GM13976 (cell line): Measurements from ENCODE around the gene DAZAP1.

Experiments
- DNase-seq: peaks from one replicate; pipeline ENCODE4 v3.0.0; 2012; ENCODE audit warnings: low spot score
- in situ Hi-C: fragments of 300-500 bp; cut with MboI; formaldehyde crosslinking; loops from one replicate; pipeline ENCODE4 v1.12.0; 2022; ENCODE audit warnings: low sequenced_read_pairs, mixed read lengths, inconsistent platforms; ENCODE audit not compliant: unreplicated experiment
- TF ChIP-seq, protein P1 (sequence below): IDR thresholded peaks from 2 replicates; pipeline ENCODE4 v1.5.1; 2012; ENCODE audit warnings: borderline replicate concordance, mild to moderate bottlenecking; ENCODE audit not compliant: insufficient read depth; ENCODE audit errors: extremely low read depth, missing control alignments, control extremely low read depth

DAZAP1 gene

DNA sequence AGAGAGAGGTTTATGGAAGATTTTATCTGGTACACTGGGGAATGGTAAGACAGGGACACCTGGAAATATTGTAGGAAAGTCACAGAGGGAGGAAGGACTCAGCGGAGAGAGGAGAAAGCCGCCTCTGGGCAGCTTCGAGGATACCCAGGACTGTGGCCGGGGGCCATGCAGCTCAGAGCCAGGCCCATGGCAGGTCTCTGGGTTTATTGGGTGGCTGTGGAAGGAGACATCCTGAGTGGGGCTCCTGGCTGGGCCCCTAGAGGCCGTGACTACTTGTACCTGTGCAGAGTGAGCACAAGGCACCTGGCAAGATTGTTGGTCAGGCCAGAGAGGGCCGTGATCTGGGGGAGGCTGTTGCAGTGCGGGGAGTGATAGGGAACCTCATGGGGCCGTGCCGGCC, 3.4 kb downstream of the DAZAP1 start:
- DNase-seq, result no peak
- in situ Hi-C loops, result no loop called here

DNA sequence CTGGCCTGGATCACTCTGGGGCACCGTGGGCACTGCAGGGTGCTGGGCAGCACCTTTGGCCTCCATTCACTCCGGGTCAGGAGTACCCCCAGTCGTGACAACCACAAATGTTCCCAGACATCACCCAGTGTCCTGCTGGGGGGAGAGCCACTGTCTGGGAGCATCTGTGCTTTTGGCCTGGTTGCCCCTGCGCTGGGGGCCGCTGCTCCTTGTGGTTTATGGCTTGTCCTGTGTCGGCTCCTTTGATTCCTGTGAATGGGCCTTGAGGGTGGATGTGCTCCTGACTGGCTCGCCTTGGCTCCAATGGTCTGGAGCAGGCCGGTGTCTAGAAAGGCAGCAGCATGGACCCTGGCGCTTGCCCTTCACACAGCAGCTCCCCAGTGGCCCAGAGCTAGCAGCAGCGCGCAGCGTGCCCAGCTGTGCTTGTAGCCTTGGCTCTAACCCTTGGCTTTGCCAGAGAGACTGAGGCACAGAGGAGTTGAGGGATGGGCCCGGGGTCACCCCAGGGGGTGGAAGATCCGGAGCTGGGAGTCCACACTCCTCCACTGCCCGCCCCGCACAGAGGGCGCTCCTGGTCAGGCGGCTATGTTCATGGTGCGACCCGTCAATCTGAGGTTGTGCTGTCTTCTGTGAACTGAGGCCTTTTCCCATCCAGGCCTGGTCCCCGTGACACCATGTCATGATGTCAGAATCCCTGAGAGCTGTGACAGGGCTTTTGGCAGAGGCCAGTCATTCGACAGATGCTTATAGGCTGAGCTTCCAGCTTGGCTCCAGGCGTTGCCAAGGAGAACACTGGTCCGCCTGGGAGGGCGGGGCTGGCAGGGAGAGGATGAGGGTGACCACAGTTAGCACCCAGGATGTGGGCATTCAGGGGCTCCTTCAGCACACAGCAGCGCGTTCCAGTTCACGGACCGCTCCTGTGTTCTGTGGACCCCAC, 4.1 kb downstream of the DAZAP1 start:
- TF ChIP-seq, protein P1, sequence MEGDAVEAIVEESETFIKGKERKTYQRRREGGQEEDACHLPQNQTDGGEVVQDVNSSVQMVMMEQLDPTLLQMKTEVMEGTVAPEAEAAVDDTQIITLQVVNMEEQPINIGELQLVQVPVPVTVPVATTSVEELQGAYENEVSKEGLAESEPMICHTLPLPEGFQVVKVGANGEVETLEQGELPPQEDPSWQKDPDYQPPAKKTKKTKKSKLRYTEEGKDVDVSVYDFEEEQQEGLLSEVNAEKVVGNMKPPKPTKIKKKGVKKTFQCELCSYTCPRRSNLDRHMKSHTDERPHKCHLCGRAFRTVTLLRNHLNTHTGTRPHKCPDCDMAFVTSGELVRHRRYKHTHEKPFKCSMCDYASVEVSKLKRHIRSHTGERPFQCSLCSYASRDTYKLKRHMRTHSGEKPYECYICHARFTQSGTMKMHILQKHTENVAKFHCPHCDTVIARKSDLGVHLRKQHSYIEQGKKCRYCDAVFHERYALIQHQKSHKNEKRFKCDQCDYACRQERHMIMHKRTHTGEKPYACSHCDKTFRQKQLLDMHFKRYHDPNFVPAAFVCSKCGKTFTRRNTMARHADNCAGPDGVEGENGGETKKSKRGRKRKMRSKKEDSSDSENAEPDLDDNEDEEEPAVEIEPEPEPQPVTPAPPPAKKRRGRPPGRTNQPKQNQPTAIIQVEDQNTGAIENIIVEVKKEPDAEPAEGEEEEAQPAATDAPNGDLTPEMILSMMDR, result no peak
- in situ Hi-C loops, result no loop called here
- DNase-seq, result no peak

More for the DNA sequence above, 3.4 kb downstream of the DAZAP1 start:
- TF ChIP-seq, protein P1, result no peak

DNA sequence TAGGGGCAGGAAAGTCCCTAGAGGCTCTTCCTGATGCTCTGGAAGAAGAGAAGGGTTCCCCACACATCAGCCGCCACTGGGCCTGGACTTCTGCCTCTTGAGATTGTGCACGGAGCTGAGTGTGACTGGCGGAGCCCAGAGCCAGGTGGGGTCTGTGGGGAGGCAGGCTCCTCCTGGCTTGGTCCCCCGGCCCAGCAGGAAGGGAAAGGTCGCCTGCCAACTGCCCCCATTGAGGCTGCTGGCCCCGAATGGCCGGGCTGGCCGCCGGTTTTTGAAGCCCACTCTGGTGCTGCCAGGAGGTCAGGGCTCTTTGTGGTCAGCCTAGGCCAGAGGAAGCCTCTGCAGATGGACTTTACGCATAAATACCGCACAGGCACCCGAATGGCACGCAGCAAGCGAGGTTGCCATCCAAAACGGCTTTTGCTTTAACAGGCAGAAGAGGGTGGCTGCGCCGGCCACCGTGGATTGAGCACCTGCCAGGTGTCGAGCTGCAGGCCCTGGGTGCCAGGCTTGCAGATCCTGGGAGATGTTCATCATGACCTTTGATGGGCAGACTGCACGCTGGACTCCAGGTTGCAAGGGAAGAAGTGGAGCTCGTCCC, 5.0 kb downstream of the DAZAP1 start:
- TF ChIP-seq, protein P1, result no peak
- no peak for DNase-seq
- in situ Hi-C loops, result no loop called here

DNA sequence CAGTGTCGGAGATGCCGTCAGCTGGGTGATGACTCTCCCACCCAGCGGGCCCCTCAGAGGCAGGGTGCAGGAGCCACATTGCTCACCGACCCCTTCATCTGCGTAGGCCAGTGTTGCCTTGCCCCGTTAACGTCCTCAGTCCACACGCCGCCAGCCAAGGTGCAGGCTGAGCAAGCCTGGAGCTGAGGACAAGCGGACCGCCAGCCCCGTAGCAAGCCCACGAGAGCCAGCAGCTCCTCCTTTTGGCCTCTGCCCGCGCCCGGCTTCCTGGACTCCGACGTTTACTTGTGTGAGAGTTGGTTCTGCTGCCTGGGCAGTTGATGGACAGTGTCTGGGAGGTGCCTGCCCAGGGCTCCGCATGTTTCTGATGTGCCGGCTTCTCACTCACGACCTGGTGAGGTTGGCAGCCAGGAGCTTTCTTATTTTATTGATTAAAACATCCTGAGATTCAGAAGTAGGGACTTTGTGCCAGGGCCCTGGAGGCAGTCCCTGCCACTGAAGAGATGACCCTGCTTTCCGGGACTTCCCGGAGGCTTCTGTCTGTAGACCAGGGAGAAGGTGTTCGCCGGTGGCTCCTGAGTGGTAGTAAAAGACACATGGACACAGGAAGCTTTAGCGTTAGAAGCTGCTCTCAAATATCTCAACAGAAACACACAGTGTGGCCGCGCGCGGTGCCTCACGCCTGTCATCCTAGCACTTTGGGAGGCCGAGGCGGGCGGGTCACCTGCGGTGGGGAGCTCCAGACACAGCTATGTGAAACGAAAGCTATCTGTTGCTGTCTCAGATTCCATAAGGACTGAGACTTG, 5.8 kb downstream of the DAZAP1 start:
- TF ChIP-seq, protein P1, result no peak
- DNase-seq, result no peak
- in situ Hi-C loops, result no loop called here

DNA sequence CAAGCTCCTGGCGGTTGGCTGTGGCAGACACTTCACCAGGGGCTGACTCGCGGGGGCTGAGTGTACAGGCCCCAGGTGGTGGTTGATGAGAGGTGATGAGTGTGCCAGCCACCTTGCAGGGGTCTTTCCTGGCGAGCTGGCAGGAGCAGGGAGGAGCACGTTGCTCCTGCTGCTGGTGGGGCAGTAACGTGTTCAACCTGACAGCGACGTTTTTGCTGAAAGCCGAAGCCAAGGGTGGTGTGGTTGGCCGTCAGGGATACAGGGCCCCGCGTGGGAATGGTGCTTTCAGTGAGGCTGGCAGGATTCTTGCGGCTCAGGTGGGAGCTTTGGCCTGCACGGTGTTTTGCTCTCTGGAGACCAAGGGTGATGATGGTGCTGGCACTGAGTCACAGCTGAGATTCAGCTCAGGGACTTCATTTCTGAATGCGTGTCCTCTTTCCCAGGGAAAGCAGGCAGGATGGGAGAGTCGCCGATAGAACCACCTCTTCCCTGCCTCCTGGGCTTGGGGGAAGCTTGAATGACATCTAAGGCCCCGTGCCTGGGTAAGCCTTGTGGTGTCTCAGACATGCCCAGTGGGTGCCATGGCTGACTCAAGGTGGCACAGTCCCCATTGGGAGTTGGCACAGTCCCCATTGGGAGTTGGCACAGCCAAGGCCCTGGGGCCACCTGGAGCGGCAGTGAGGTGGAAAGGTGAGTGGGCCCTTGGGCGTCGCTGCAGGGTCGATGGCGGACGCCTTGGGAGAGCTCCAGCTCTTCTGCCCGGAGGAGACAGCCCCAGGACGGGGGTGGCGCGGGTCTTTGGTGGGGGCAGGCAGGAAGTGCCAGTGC, 8.8 kb downstream of the DAZAP1 start:
- DNase-seq, result no peak

GRCh38 chr19:1417145-1417544, 9.8 kb downstream of the DAZAP1 start:
- DNase-seq, result no peak
- TF ChIP-seq, protein P1, result no peak
- in situ Hi-C loops, result no loop called here

More for the DNA sequence above, 8.8 kb downstream of the DAZAP1 start:
- TF ChIP-seq, protein P1, result no peak
- in situ Hi-C loops, result no loop called here
